Hematopoietic multipotent progenitor cell treated with erythropoietin and hydrocortisone succinate and interleukin-3 and kit ligand, for 15 days (in vitro differentiated cells): ENCODE measurements around the gene MTSS2.

Experiments used
- DNase-seq: peaks from one replicate; pipeline ENCODE4 v3.0.0-alpha.2; 2015; ENCODE audit warnings: low spot score

Gene MTSS2

DNA sequence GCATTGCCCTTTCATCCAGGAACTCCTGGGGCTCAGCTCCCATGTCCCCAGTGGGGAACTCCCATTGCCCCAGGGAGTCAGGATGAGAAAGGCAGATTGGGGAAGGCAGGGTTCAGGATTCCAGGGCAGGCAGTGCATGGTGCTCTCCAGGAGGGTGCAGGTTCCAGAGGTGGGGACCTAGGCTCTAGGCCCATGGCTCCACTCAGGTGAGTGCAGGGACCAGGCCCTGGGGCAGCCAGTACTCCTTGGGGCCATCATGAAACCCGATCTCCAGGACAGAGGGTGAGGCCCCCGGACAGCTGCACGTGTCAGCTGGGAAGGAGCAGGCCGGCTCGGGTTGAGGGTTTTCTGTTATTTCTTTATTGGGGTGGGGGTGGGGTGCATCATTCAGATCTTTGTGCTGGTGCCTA, 1.3 kb upstream of the MTSS2 start:
- DNase-seq: no peak

DNA sequence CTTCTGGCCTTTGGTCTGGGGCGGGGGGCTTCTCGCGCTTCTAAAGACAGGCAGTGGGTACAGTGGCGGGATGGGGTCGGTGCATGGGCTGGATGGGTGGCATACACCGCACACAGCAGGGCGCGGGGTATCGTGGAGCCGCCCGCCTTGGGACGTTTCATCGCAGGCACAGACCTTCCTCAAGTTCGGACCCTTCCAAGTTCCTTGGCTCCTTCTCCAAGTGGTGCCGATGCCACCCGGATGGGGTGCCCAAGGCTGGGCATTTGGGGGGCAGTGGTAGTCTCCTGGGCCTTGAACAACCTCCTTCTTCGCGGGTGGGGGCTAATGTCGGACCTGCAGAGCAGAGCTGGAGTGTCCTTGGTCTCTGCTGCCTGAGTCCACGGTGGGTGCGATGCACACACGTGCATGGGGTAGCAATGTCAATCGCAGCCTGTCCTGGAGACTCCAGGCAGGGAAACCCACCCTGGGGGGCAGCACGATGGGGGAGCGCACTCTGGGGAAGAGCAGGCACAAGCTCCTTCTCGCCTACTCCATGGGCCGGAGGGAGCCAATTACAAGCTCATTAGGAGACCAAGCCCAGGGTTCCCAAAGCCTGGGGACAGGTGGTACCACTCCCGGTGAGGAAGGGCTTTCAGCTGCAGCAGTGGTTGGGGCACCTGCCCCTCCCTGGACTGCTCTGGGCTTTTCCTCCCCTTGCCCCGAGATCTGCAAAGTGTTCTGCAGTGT, 686 bp upstream of the MTSS2 start:
- no peak for DNase-seq

DNA sequence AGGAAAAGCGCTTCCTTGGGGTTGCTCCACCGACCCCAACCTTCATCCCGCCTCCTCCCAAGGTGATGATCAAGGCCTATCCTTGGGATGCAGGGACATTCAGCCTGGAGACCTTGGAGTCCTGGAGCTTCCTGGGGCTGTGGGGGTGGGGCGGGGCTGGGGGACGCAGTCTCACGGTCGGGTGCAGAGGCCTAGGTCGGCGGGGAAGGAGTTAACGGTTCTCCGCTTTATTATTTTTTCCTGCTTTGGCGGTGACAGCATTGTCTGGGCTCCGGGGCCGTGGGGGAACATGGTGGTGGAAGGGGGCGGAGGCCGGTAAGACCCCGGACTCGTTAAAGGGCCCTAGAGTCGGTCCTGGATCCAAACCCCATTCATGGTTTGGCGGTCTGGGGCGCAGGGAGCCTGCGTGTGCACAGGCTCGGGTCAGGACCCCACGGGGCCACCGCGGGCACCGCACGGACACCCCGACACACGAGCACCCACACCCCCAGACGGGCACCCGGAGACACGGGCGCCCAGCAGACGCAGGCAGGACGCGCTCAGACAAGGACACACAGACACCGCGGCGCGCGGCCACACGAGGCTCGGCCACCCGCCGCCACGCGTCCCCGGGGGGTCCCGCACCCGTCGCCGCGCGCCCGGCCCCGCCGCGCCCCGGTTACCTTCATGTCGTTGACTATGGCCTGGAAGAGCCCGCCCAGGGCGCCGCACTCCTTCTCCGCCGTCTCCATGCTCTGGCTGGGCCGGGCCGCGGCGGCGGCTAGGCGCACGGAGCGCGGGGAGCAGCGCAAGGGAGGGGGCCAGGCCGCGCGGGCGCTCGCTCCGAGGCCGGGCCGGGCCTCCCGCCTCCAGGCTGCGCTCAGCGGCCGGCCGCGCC, 554 bp downstream of the MTSS2 start:
- no peak for DNase-seq

DNA sequence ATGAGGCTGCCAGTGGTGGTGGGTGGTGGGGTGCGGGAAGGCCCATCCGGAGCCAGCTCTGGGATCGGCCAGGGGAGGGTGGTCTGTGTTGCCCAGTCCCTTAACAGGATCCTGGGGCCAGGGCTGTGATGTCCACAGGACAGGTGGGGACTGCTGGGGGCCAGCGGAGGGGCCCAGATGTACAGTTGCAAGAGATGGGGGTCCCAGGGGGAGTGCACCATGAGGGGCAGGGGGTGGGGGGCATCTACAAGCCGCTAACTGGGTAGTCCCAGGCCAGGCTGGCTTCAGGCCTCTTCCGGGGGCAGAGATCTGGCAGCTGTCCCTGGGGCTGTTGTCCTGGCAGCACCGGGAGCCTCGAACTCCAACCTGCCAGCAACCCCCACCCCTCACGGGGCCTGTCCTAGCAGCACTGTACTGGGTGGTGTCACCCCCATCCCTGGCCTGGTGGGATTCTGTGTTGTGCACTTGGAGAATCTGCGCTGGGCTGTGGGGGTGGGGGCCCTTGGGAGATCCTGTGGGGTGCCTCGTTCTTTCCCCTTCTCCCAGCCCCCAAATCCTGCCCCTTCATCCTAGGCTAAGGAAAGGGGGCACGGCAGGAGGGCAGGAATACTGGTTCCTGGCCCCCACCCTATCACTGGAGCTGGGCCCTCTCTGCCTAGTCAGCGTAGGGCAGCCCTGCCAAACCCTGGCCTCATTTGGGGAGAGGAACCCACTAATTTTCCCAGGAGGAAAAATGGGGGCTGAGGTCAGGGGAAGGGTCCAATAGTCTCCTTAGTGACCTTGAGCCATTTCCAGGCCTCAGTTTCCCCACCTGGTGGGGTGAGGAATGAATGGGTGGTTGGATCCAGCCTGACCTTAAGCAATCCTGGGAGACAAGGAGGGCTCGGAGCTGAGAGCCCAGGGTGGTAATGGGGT, 1.4 kb downstream of the MTSS2 start:
- no peak for DNase-seq

DNA sequence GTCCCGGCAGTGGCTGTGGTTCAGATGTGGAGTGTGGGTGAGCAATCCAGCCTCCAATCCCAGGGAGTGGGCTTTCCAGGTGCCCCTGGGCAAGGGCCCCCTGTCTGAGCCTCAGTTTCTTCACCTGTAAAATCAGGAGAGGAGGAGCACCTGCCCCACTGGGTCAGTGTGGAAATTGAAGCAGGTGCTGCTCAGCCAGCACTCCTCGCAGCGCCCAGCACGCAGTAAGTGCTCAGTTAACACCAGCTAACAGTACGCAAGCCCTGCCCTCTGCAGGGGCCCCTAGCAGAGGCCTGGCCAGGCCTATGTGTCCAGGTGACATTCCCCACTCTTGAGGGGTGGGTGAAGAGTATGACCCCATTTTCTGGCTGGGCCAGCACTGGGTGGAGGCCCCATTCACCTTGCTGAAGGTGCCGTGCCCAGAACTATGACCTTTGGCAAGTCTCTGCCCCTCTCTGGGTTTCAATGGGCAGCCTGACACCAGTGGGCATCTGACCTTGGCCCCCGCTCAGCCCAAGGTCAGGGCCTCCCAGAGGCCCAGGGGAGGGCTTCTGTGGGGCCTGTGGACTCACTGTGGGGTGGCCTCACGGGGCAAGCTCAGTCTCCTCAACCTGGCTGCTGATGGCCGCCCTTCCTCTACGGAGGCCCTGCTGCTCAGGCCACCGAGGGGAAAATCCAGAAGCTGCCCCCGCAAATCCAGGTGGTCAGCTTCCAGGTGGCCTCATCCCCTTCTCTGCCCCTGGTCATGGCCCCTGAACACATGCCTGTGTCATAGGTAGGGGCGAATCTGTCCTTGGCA, 2.5 kb downstream of the MTSS2 start:
- DNase-seq: no peak

DNA sequence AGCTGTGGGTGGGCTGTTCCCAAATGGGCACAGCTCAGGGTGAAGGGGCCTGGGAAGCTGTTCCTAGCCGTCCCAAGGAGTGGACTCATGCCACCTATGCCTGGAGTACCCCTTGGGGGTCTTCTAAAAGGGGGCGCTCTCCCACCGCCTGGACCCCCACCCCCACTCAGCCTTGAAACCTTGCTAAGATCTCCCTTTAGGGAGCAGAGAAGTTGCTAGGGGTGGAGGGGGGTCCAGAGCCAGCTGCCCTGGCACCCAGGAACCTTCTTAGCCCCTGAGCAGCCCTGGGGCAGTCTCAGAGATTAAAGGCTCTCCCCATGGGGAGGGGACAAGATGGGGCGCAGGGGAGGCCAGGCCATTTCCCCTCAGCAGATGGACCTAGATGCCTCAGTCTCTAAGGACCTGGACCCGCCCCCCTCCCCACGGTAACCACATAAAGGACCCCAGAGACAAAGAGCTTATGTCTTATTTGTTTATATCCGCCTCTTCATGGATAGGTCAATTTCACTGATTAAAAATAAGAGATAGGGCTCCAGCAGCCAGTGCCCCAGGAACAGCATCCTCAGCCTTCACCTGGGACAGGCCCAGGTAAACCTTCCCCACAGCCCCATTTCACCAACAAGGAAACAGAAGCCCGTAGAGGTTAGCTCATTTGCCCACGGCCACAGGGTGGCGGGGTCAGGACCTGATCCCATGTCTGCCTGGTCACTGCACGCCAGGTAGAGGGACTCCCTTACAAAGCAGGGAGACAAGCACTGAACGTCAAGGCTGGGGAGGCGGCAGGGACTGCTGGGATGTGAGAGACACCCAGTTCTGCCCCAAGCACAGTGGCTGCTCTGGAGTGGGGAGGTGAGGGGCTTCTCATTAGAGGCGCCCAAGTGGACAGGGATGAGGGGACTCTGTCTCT, 3.4 kb downstream of the MTSS2 start:
- peak; percentile 34 for DNase-seq

DNA sequence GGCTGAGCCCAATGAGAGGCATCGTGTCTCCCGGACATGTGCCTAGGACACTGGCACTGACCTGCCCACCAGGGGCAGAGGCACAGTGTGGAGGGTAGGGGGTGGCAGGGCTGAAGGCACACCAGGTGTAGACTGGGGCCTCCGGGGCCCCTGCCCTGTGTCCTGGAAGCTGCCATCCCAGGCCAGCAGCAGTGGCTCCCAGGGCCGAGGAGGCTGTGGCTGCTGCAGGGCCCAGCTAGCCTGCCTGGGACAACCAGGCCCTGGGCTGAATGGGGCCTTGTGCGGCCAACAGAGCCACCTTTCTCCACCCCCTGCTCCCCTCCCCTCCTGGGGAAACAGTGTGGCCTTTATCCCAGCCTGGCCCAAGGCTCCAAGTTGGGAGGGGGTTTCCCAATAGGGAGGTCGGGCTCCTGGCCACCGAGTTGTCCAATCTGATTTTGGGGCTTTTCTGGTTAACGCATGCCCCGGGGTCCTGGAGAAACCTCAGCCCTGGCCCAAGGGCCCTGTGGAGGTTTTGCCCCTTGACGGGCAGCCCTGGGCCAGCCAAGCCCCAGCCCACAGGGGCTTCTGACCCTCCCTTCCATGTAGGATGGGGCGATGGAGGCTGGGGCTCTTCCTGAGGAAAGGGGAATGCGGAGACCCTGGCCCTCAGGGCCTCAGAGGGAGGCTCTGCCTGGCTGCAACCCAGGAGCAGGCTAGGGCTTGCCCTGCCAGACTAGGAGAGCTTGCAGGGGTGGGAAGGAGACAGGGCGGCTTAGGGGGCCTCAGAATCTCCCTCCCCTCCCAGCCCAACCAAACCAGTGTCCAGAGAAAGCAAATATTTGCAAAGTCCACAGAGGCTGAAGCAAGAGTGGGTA, 4.2 kb downstream of the MTSS2 start:
- no peak for DNase-seq

DNA sequence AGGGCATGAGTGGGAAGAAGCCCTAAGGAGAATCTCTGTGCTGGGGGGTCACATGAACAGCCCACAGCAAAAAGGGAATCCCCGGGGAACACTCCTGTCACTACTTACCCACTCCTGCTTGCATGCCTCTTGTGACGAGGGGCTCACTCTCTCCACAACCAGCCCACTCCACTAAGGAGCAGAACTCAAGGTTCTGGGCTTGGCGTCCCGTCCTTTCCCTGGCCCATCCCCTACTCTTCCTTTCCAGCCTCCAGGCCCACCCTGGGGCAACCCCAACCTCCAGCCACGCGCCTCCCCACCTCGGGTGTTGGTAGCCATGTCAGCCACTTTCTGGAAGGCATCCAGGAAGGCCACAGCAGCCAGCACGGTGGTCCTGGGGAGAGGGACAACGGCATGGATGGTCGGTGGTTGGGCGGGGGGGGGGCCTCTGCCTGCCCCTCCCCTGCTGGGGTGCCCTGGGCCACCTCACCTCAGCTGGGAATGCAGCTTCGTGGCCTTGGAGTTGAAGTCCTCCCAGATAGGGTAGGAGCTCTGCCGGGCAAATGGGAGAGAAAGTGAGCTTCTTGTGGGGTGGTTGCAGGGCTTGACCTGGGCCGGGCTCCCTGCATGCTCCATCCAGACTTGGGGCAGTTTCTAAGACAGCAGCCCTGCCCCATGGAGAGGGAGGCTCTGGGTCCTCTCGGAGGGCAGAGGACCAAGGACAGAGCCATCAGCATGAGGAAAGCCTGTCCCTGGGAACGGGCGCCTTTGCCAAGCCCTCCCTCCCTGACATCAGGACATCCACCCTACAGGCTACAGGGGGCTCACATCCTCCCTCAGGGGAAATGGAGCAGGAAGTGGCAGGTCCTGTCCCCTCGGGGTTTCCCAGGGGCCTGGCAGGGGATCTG, 5.1 kb downstream of the MTSS2 start:
- no peak for DNase-seq

DNA sequence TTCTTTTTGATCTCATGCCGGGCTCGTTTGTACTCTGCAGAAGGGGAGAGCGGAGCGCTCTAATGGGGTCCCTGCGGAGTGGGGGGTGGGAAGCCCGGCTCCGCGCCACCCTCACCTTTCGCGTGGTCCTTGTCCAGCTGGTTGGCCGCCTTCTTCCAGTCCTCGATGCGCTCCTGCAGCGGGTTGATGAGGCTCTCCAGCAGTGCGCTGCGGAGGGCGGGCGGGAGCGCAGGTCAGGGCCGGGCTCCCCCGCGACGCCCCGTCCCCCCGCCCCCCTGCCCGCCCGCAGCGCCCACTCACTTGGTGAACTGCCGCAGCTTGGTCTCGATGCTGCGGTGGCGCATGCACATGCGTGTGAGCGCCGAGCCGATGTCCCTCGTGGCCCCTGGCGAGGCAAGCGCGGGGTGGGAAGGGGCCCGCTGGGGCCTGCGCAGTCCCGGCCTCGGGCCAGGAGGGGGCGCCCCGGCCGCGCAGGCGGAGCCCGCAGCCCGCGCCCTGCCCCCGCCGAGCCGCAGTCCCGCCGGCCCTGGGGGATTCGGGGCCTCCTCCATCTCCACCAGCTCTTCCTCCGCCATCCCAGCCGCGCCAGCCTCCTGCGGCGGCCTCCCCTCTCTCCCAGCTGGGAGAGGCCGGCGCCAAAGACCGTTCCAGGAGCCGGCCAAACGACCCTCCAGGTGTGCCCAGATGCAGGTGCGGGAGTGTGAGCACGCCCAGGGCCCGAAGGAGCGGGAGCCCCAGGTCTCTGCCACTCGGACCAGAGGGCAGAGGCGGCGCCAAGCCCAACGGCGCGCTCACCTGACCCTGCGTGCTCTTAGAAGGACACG, 6.0 kb downstream of the MTSS2 start:
- DNase-seq: peak; percentile 24

DNA sequence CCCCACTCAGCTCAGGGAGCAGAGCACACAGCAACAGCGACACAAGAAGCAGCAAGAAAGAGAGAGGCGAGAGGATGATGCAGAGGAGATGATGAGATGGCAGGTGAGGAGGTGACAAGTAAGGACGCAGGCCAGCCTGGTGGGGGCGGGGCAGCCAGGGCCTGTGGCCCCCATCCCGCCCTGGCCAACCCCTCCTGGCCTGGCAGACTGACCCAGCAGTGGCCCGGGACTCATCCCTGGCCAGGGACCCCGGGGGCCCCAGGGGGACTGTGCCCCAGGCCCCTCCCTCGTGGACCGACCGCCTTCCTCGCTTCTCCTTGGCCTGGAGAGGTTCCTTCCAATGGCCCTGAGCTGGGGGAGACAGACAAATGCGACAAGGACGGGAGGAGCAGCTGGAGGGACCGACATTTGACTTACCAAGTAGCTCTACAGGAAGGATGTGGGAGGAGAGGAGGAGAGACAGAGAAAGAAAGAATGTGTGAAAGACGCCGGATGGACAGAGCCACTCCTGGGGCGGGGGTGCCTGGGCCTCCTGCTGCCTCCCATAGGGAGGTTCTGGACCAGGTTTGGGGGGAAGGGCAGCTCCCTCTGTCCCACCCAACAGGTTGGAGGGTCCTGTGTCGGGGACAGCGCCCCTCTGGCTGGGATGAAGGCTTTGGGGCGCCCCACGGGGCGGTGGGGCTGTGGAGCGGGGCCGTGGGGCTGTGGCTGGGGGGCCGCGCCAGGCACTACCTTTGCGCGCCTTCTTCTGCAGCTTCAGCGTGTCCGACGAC, 6.8 kb downstream of the MTSS2 start:
- DNase-seq: no peak

DNA sequence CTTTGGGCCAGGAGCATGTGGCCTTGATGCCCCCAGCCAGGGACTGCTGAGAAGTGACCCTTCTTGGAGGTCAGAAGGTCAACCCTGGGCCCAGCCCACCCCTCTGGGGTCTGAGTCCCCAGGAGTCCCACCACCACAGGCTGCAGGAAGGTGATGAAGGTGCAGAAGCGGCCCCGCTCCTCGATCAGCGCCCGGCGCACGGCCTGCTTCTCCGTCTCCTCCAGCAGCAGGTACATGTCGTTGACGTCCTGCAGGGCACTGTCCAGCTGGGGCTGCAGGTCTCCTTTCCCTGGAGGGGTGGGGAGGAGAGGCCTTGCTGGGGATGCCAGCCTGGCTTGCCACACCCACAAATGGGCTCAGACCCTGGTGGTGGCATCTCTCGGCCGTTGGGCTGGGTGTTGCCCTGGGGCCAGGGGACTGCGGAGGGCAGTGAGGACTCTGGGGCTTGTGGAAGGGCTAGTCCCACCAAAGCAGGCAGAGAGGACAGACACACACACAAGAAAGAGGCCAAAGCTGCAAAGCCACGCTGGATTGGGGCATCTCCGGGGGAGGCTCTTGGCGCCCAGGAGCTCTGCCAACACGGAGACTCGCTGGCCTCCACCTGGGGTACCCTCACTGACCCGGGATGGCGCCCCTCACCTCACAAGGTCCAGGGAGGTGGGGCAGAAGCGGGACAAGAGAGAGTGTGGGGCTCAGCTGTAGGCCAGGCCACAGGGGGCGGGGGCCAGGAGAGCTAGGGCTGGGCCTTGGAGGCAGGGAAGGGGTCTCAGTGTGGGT, 7.5 kb downstream of the MTSS2 start:
- no peak for DNase-seq

DNA sequence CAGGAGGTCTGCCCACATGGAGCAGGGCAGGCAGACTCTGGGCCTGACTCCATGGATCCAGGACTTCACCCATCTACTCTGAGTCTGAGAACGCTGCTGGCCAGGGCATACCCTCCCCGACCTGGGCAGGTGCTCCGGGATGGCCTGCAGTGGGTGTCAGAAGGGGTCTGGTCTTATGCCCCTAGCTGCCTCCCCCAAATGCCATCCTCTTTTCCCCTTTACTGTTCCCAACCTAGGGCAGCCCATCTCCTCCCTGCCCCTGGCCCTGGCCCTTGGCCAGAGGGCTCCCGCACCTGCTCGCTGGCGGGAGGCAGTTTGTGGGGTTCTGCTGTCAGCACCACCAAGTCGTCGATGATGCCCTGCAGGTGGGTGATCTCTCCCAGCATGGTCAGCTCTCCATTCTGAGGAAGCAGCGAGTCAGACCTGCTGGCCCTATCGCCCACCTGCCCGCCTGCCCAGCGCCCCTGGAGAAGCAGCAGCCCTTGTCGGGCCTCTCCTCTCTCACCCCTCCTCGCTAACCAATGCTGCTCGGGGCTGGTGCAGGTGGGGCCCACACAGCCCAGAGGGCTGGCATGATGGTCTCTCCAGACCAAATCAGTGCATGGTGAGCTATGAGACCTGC, 8.2 kb downstream of the MTSS2 start:
- no peak for DNase-seq

DNA sequence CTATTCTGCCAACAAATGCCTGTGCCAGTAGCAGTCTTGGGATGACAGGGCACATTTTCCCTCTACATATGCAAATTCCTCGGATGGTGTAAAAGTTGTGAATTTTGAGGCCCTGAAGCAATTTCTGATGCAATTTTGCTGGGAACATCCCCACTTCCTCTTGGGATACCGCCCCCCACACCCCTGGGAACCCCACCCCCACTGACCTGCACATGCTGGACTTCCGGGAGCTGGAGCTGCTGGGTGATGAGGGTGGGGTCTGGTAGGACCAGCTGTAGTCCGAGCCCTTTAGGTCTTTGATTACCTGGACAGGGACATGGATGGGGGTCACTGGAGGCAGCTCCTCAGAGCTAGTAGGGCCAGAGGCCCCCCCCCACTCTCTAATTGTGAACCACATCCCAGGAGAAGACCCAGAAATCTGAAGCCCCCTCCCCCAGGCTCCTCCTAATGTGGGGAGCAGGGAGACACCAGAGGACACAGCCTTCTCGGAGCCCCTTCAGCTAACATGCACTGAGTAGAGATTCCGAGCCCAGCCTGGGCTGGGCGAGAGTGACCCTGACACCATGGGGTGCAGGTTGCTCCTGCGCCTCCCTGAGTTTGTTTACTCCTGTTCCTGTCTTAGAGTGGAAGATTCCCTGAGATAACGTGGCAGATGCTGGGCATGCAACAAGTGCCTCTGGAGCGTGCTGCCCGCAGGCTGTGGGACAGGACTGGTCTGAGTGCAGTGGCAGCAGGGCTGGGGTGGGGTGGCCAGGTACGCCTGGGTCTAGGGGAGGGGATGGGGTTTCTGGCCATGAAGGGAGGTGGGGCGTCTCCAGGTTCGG, 9.0 kb downstream of the MTSS2 start:
- no peak for DNase-seq

DNA sequence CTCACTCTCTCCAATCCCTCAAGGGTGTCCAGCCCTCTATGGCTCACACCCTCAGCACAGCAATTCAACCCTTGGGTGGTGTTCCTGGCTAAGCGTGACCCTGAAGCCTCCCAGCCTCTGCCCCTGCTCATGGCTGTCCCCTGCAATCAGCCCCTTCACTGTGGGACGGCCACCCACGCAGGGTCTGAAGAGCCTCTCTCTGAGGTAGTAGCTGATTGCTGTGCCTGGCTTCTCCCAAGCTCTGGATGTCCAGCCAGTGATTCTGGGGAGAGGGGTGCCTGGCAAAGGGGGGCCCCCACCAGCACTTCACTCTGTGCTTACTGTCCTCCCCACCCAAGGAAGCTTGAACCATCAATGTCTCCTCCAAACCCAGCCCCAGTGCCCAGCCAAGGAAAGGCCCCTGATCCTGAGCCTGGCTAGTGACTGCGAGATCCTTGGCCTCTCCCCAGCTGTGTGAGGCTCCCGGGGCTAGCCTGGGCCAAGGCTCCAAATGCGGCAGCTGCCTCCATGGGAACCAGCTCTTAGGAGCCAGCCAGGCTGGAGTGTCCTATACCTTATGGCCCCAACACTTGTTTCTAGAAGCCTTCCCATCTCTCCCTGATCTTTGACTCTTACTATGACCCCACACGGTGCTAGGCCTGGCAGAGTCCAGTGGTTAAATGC, 9.9 kb downstream of the MTSS2 start:
- no peak for DNase-seq
